ENCODE data around the gene PRKG1.
"Not testable (repeated sequence)": the region's sequence is repeated elsewhere in the genome, so short reads cannot be mapped to it uniquely, and the experiment has no call there.

The PRKG1 gene

GRCh38 chr10:51422311-51423120, 348.2 kb downstream of the PRKG1 start:
- Histone ChIP-seq H3K36me3 (ENCODE audit: control insufficient read depth, insufficient read depth, low read length) (no peaks in the 10 kb centered on the region), H3K4me1 (ENCODE audit: control insufficient read depth, insufficient read depth, low read length, poor library complexity, severe bottlenecking) (no peaks in the 10 kb centered on the region), H3K4me3 (ENCODE audit: extremely low read depth, insufficient read depth, low read length, poor library complexity, severe bottlenecking) (no peak overlapping the region), H3K9me3 (ENCODE audit: control insufficient read depth, low read length) (no peaks in the 10 kb centered on the region), H3K27ac (ENCODE audit: low read depth, low read length, severe bottlenecking) (no peak overlapping the region)
- 55 to 96% methylated on average over 3 to 4 of the region's 6 CpGs for WGBS, 2 experiments (ENCODE audit: insufficient coverage in 2 of 2)

DNA sequence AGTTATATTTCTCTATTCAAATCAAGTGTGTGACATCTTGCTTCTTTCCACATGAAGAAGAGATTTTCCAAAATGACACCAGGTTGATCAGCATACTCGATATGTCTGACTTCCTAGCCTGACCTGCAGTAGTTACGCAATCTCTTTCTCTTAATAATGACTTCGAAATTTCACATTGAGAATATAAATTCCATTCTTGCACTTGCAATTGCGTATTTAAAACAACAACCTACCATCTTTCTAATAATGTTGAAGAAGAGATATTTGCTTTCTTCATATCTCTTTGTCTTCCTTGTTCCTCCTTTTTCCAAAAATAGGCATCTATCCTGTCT, 348.8 kb downstream of the PRKG1 start:
- Histone ChIP-seq H3K27ac (ENCODE audit: low read depth, low read length, severe bottlenecking) (no peak overlapping the region), H3K4me3 (ENCODE audit: extremely low read depth, insufficient read depth, low read length, poor library complexity, severe bottlenecking) (no peak overlapping the region), H3K9me3 (ENCODE audit: control insufficient read depth, low read length) (no peaks in the 10 kb centered on the region), H3K4me1 (ENCODE audit: control insufficient read depth, insufficient read depth, low read length, poor library complexity, severe bottlenecking) (no peaks in the 10 kb centered on the region), H3K36me3 (ENCODE audit: control insufficient read depth, insufficient read depth, low read length) (no peaks in the 10 kb centered on the region)
- 86 to 87% methylated on average over 3 of the region's 4 CpGs for WGBS, 2 experiments (ENCODE audit: insufficient coverage in 2 of 2)

GRCh38 chr10:51425431-51425830, 351.1 kb downstream of the PRKG1 start:
- Histone ChIP-seq H3K4me1 (ENCODE audit: control insufficient read depth, insufficient read depth, low read length, poor library complexity, severe bottlenecking) (no peaks in the 10 kb centered on the region), H3K9me3 (ENCODE audit: control insufficient read depth, low read length) (no peaks in the 10 kb centered on the region), H3K4me3 (ENCODE audit: extremely low read depth, insufficient read depth, low read length, poor library complexity, severe bottlenecking) (no peak overlapping the region), H3K36me3 (ENCODE audit: control insufficient read depth, insufficient read depth, low read length) (no peaks in the 10 kb centered on the region), H3K27ac (ENCODE audit: low read depth, low read length, severe bottlenecking) (no peak overlapping the region)
- WGBS, 2 experiments (ENCODE audit: insufficient coverage in 2 of 2), result 55 to 84% methylated on average over 1 to 3 of the region's 3 CpGs

DNA sequence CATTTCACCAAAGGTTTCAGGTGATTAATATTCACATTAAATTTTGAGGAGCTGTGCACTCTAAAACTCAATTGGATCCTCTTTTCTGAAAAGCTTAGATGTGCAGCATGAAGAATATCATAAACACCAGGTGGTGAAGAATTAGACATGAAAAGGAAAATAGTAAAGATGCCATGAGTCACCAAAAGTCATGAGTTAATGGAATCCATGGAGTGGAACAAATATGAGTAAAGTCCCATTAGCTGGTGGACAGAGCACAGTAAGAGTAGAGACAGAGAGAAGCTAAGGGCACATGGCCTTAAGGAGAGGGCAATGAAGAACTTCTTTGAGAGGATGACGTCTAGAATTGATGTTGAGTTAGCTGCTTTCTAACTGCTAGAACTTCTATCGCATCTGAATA, 353.5 kb downstream of the PRKG1 start:
- Histone ChIP-seq H3K36me3 (ENCODE audit: control insufficient read depth, insufficient read depth, low read length) (no peaks in the 10 kb centered on the region), H3K27ac (ENCODE audit: low read depth, low read length, severe bottlenecking) (no peak overlapping the region), H3K4me1 (ENCODE audit: control insufficient read depth, insufficient read depth, low read length, poor library complexity, severe bottlenecking) (no peaks in the 10 kb centered on the region), H3K4me3 (ENCODE audit: extremely low read depth, insufficient read depth, low read length, poor library complexity, severe bottlenecking) (no peak overlapping the region), H3K9me3 (ENCODE audit: control insufficient read depth, low read length) (no peaks in the 10 kb centered on the region)
- WGBS, 2 experiments (ENCODE audit: insufficient coverage in 2 of 2), result 93 to 96% methylated on average over 2 of the region's 2 CpGs

GRCh38 chr10:51430506-51430905, 356.2 kb downstream of the PRKG1 start:
- Histone ChIP-seq H3K4me3 (ENCODE audit: extremely low read depth, insufficient read depth, low read length, poor library complexity, severe bottlenecking) (no peak overlapping the region), H3K36me3 (ENCODE audit: control insufficient read depth, insufficient read depth, low read length) (no peaks in the 10 kb centered on the region), H3K4me1 (ENCODE audit: control insufficient read depth, insufficient read depth, low read length, poor library complexity, severe bottlenecking) (no peaks in the 10 kb centered on the region), H3K27ac (ENCODE audit: low read depth, low read length, severe bottlenecking) (no peak overlapping the region), H3K9me3 (ENCODE audit: control insufficient read depth, low read length) (no peaks in the 10 kb centered on the region)
- WGBS, 2 experiments (ENCODE audit: insufficient coverage in 2 of 2), result no CpG with 5 or more reads among the region's 1 CpG

- H3K4me3 ChIP-seq (ENCODE audit: extremely low read depth, insufficient read depth, low read length, poor library complexity, severe bottlenecking), result no peak overlapping the region
- WGBS, 2 experiments (ENCODE audit: insufficient coverage in 2 of 2), result 81 to 92% methylated on average over 2 to 4 of the region's 4 CpGs
- no peak overlapping the region for H3K27ac ChIP-seq (ENCODE audit: low read depth, low read length, severe bottlenecking)
- no peaks in the 10 kb centered on the region for H3K36me3 ChIP-seq (ENCODE audit: control insufficient read depth, insufficient read depth, low read length)
- no peaks in the 10 kb centered on the region for H3K4me1 ChIP-seq (ENCODE audit: control insufficient read depth, insufficient read depth, low read length, poor library complexity, severe bottlenecking)
- H3K9me3 ChIP-seq (ENCODE audit: control insufficient read depth, low read length), result no peaks in the 10 kb centered on the region
Observed at GRCh38 chr10:51433949-51434475, 359.7 kb downstream of the PRKG1 start.

DNA sequence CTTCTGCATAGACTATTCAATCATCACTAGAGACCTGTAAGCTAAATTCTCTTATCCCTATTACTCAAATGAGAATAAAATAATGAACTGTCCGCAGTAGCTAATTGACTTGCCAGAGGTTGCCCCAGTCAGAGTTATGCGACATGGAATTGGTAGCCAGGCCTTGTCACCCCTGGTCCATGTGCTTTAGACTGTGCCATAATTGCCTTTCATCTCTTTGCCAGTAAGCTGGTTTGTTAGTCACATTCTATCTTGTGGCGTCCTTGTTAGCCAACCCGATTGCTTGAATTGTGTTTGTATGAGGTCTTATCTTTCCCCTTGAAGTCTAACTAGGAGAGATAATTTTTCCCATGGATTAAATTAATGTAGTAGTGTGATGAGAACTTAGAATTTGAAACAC, 362.5 kb downstream of the PRKG1 start:
- Histone ChIP-seq H3K9me3 (ENCODE audit: control insufficient read depth, low read length) (no peaks in the 10 kb centered on the region), H3K27ac (ENCODE audit: low read depth, low read length, severe bottlenecking) (no peak overlapping the region), H3K4me3 (ENCODE audit: extremely low read depth, insufficient read depth, low read length, poor library complexity, severe bottlenecking) (no peak overlapping the region), H3K36me3 (ENCODE audit: control insufficient read depth, insufficient read depth, low read length) (no peaks in the 10 kb centered on the region), H3K4me1 (ENCODE audit: control insufficient read depth, insufficient read depth, low read length, poor library complexity, severe bottlenecking) (no peaks in the 10 kb centered on the region)
- WGBS, 2 experiments (ENCODE audit: insufficient coverage in 2 of 2), result 91 to 93% methylated on average over 2 of the region's 4 CpGs

DNA sequence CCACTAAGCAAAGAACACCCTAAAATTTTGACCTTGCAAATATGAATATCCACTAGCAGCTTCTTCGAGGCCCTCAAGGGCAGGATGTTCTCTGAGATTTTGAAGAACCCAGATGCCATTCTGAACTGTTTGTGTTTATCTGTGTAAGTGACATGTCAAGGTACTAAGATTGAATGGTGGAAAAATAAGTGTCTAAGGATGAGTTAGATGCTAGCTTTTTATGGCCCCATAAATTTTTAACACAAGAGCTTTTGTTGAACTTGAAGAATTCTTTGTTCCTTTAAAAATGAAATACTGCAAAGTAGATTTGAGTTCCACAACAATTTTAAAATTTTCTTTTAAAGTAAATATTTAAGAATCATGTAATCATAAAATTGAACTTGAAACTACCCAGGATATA, 365.4 kb downstream of the PRKG1 start:
- H3K36me3 ChIP-seq (ENCODE audit: control insufficient read depth, insufficient read depth, low read length), result no peaks in the 10 kb centered on the region
- no peak overlapping the region for H3K27ac ChIP-seq (ENCODE audit: low read depth, low read length, severe bottlenecking)
- 89% methylated on average over 1 of the region's 1 CpG; no CpG with 5 or more reads in 1 of the 2 experiments for WGBS, 2 experiments (ENCODE audit: insufficient coverage in 2 of 2)
- no peaks in the 10 kb centered on the region for H3K9me3 ChIP-seq (ENCODE audit: control insufficient read depth, low read length)
- H3K4me1 ChIP-seq (ENCODE audit: control insufficient read depth, insufficient read depth, low read length, poor library complexity, severe bottlenecking), result no peaks in the 10 kb centered on the region
- no peak overlapping the region for H3K4me3 ChIP-seq (ENCODE audit: extremely low read depth, insufficient read depth, low read length, poor library complexity, severe bottlenecking)

- no peaks in the 10 kb centered on the region for H3K4me1 ChIP-seq (ENCODE audit: control insufficient read depth, insufficient read depth, low read length, poor library complexity, severe bottlenecking)
- no peak overlapping the region for H3K27ac ChIP-seq (ENCODE audit: low read depth, low read length, severe bottlenecking)
- no peaks in the 10 kb centered on the region for H3K9me3 ChIP-seq (ENCODE audit: control insufficient read depth, low read length)
- 100% methylated on average over 1 of the region's 3 CpGs; no CpG with 5 or more reads in 1 of the 2 experiments for WGBS, 2 experiments (ENCODE audit: insufficient coverage in 2 of 2)
- H3K4me3 ChIP-seq (ENCODE audit: extremely low read depth, insufficient read depth, low read length, poor library complexity, severe bottlenecking), result no peak overlapping the region
- H3K36me3 ChIP-seq (ENCODE audit: control insufficient read depth, insufficient read depth, low read length), result no peaks in the 10 kb centered on the region
Observed at GRCh38 chr10:51445588-51445987, 371.3 kb downstream of the PRKG1 start.

- no CpG with 5 or more reads among the region's 1 CpG for WGBS, 2 experiments (ENCODE audit: insufficient coverage in 2 of 2)
- no peaks in the 10 kb centered on the region for H3K4me1 ChIP-seq (ENCODE audit: control insufficient read depth, insufficient read depth, low read length, poor library complexity, severe bottlenecking)
- H3K4me3 ChIP-seq (ENCODE audit: extremely low read depth, insufficient read depth, low read length, poor library complexity, severe bottlenecking), result no peak overlapping the region
- no peaks in the 10 kb centered on the region for H3K36me3 ChIP-seq (ENCODE audit: control insufficient read depth, insufficient read depth, low read length)
- no peaks in the 10 kb centered on the region for H3K9me3 ChIP-seq (ENCODE audit: control insufficient read depth, low read length)
- H3K27ac ChIP-seq (ENCODE audit: low read depth, low read length, severe bottlenecking), result no peak overlapping the region
Observed at GRCh38 chr10:51447119-51447518, 372.8 kb downstream of the PRKG1 start.

DNA sequence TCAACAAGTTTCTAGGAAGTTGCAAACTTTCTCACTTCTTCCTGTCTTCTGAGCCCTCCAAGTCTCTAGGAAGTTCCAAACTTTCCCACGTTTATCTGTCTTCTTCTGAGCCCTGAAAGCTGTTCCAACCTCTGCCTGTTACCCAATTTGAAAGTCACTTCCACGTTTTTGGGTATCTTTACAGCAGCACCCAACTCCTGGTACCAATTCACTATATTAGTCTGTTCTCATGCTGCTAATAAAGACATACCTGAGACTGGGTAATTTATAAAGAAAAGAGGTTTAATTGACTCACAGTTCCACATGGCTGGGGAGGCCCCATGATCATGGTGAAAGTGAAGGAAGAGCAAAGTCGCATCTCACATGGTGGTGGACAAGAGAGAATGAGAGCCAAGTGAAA, 381.5 kb downstream of the PRKG1 start:
- H3K4me1 ChIP-seq (ENCODE audit: control insufficient read depth, insufficient read depth, low read length, poor library complexity, severe bottlenecking), result not testable (repeated sequence)
- peaks cover 17% of the 10 kb centered on the region for H3K9me3 ChIP-seq (ENCODE audit: control insufficient read depth, low read length)

More for the DNA sequence above, 381.5 kb downstream of the PRKG1 start:
- H3K36me3 ChIP-seq (ENCODE audit: control insufficient read depth, insufficient read depth, low read length); H3K4me3 ChIP-seq (ENCODE audit: extremely low read depth, insufficient read depth, low read length, poor library complexity, severe bottlenecking); H3K27ac ChIP-seq (ENCODE audit: low read depth, low read length, severe bottlenecking): not testable (repeated sequence)
- WGBS, 2 experiments (ENCODE audit: insufficient coverage in 2 of 2), result 78 to 92% methylated on average over 2 to 3 of the region's 3 CpGs
